Endodermal cell (in vitro differentiated cells): Measurements from ENCODE around the gene NEB. TPM values are rescaled to one million over a fixed set of nuclear protein-coding genes. Genes with fewer than 3 reads are reported as not detected.

Experiments used
- DNase-seq: peaks from one replicate; pipeline ENCODE4 v3.0.0-alpha.2; 2017
- H3K27ac ChIP-seq: 2 replicates; pipeline ENCODE4 v1.5.1; 2013; ENCODE audit warnings: mild to moderate bottlenecking, low read depth, low read length, moderate library complexity
- H3K27me3 ChIP-seq: 2 replicates; pipeline ENCODE4 v1.6.1; 2013; ENCODE audit warnings: mild to moderate bottlenecking, low read length, moderate library complexity; ENCODE audit not compliant: insufficient read depth, control insufficient read depth, poor library complexity, severe bottlenecking
- H3K36me3 ChIP-seq: 2 replicates; pipeline ENCODE4 v1.7.0; 2013; ENCODE audit warnings: mild to moderate bottlenecking, low read length, moderate library complexity; ENCODE audit not compliant: control insufficient read depth, insufficient read depth
- H3K4me1 ChIP-seq: one replicate; pipeline ENCODE4 v1.7.0; 2013; ENCODE audit warnings: low read length; ENCODE audit not compliant: control insufficient read depth, insufficient read depth
- H3K4me3 ChIP-seq: 2 replicates; pipeline ENCODE4 v1.5.1; 2013; ENCODE audit warnings: mild to moderate bottlenecking, low read length, moderate library complexity
- H3K9ac ChIP-seq: 2 replicates; pipeline ENCODE4 v1.6.1; 2013; ENCODE audit warnings: mild to moderate bottlenecking, low read length, moderate library complexity; ENCODE audit not compliant: poor library complexity, severe bottlenecking; ENCODE audit errors: extremely low read depth
- H3K9me3 ChIP-seq: 2 replicates; pipeline ENCODE4 v1.6.1; 2013; ENCODE audit warnings: mild to moderate bottlenecking, low read length, moderate library complexity; ENCODE audit not compliant: control insufficient read depth
- H3K27ac Mint-ChIP-seq: 2 replicates; pipeline ENCODE4 v1.8.0; 2020; ENCODE audit warnings: mixed read lengths
- H3K27me3 Mint-ChIP-seq: 2 replicates; pipeline ENCODE4 v1.8.0; 2021; ENCODE audit warnings: mild to moderate bottlenecking, mixed read lengths; ENCODE audit not compliant: insufficient read depth
- H3K36me3 Mint-ChIP-seq: 2 replicates; pipeline ENCODE4 v1.8.0; 2020; ENCODE audit warnings: low read depth, mixed read lengths
- H3K4me1 Mint-ChIP-seq: 2 replicates; pipeline ENCODE4 v1.8.0; 2020; ENCODE audit warnings: mixed read lengths
- H3K4me3 Mint-ChIP-seq: 2 replicates; pipeline ENCODE4 v1.8.0; 2020; ENCODE audit warnings: mild to moderate bottlenecking, moderate library complexity, mixed read lengths
- H3K9me3 Mint-ChIP-seq: 2 replicates; pipeline ENCODE4 v1.8.0; 2020; ENCODE audit warnings: mild to moderate bottlenecking, mixed read lengths
- CTCF ChIP-seq: fragments of 200-600 bp; sonication (generic); conservative IDR thresholded peaks from 2 replicates; pipeline ENCODE4 v1.5.0; 2021; ENCODE audit warnings: antibody characterized with exemption, mild to moderate bottlenecking
- WGBS, 2 experiments: methylation state at CpG; one replicate each; pipeline versions ENCODE4 v1.1.5 to v1.1.7; 2013; ENCODE audit warnings: missing lambda C conversion rate in 2 of 2, mixed read lengths in 1 of 2; ENCODE audit not compliant: insufficient coverage in 1 of 2, insufficient read length in 1 of 2; 5-methylcytosine and 5-hydroxymethylcytosine counted together
- total RNA-seq, 2 donors: library from RNA; stranded (reverse); fragmentation: NEBNext Ultra II Directional in 1 of 2; extraction: Animal tissue kit (Norgen Biotek cat#: 25700) in 1 of 2; gene quantifications; 2 replicates in 1 of 2; 3 replicates in 1 of 2; pipeline ENCODE4 v1.2.1, GENCODE V29; 2021

Gene NEB
- total RNA-seq, 2 donors from 2014 or later, result 4.4 to 5.4 TPM

GRCh38 chr2:151472966-151473365 is 261.3 kb downstream of the NEB start:
- Mint-ChIP-seq H3K4me1 (peaks cover 1% of the 10 kb centered on the region), H3K27ac (no peak overlapping the region), H3K9me3 (peaks cover 4% of the 10 kb centered on the region), H3K36me3 (peaks cover 85% of the 10 kb centered on the region), H3K27me3 (no peaks in the 10 kb centered on the region), H3K4me3 (no peak overlapping the region)
- Histone ChIP-seq H3K27ac (no peak overlapping the region), H3K4me1 (no peaks in the 10 kb centered on the region), H3K36me3 (peaks cover 66% of the 10 kb centered on the region), H3K9ac (no peak overlapping the region), H3K9me3 (peaks cover 16% of the 10 kb centered on the region), H3K27me3 (no peaks in the 10 kb centered on the region), H3K4me3 (no peak overlapping the region)
- WGBS, 2 experiments, result 98% methylated on average over 3 of the region's 3 CpGs; no CpG with 5 or more reads in 1 of the 2 experiments
- DNase-seq, result no peak
- TF ChIP-seq CTCF, result no peak

GRCh38 chr2:151470556-151470955 is 263.7 kb downstream of the NEB start:
- Histone ChIP-seq H3K27me3 (no peaks in the 10 kb centered on the region), H3K9ac (no peak overlapping the region), H3K36me3 (peaks cover 78% of the 10 kb centered on the region), H3K27ac (no peak overlapping the region), H3K9me3 (peaks cover 16% of the 10 kb centered on the region), H3K4me3 (no peak overlapping the region), H3K4me1 (no peaks in the 10 kb centered on the region)
- no peak for TF ChIP-seq CTCF
- no peak for DNase-seq
- no peaks in the 10 kb centered on the region for H3K27me3 Mint-ChIP-seq
- H3K4me3 Mint-ChIP-seq, result no peak overlapping the region
- H3K4me1 Mint-ChIP-seq, result no peaks in the 10 kb centered on the region
- WGBS, 2 experiments, result no CpG with 5 or more reads among the region's 1 CpG
- H3K36me3 Mint-ChIP-seq, result peaks cover 88% of the 10 kb centered on the region
- H3K27ac Mint-ChIP-seq, result no peak overlapping the region
- H3K9me3 Mint-ChIP-seq, result peaks cover 4% of the 10 kb centered on the region

- H3K36me3 Mint-ChIP-seq, result peaks cover 89% of the 10 kb centered on the region
- H3K27me3 ChIP-seq, result no peaks in the 10 kb centered on the region
Observed at GRCh38 chr2:151465771-151466170, 268.5 kb downstream of the NEB start.

More at GRCh38 chr2:151465771-151466170, 268.5 kb downstream of the NEB start:
- no peak for TF ChIP-seq CTCF
- Mint-ChIP-seq H3K4me3 (no peak overlapping the region), H3K27me3 (no peaks in the 10 kb centered on the region), H3K27ac (no peak overlapping the region), H3K9me3 (peaks cover under 1% of the 10 kb centered on the region), H3K4me1 (no peaks in the 10 kb centered on the region)
- H3K36me3 ChIP-seq, result peaks cover 99% of the 10 kb centered on the region
- H3K9me3 ChIP-seq, result peaks cover 11% of the 10 kb centered on the region
- no peak overlapping the region for H3K4me3 ChIP-seq
- H3K27ac ChIP-seq, result no peak overlapping the region
- DNase-seq, result no peak
- 99 to 100% methylated on average over 1 to 3 of the region's 3 CpGs for whole genome bisulfite sequencing, 2 experiments
- no peak overlapping the region for H3K9ac ChIP-seq
- H3K4me1 ChIP-seq, result no peaks in the 10 kb centered on the region
